ENCODE data around the gene RORC.
"Not testable (repeated sequence)": the region's sequence is repeated elsewhere in the genome, so short reads cannot be mapped to it uniquely, and the experiment has no call there.

RORC gene

GRCh38 chr1:151800830-151801229 lies 30.8 kb downstream of the RORC start:
- Histone ChIP-seq H3K27ac (ENCODE audit: low read depth, low read length) (no peak overlapping the region), H3K4me3 (ENCODE audit: low read depth in 1 of 2, low read length in 2 of 2) (no peak overlapping the region), H3K4me1 (ENCODE audit: control insufficient read depth in 1 of 2, insufficient read depth in 2 of 2, low read length in 2 of 2) (no peaks in the 10 kb centered on the region), H3K9ac (ENCODE audit: low read depth in 1 of 2, low read length in 2 of 2) (no peak overlapping the region), H3K36me3 (ENCODE audit: control insufficient read depth in 1 of 2, insufficient read depth in 2 of 2, low read length in 2 of 2) (no peaks in the 10 kb centered on the region), H3K9me3 (ENCODE audit: control insufficient read depth in 1 of 2, low read length in 2 of 2) (no peaks in the 10 kb centered on the region), H3K27me3 (ENCODE audit: control insufficient read depth in 1 of 2, insufficient read depth in 2 of 2, low read length in 2 of 2) (peaks cover 0 to 3% of the 10 kb centered on the region in 2 donors)

- H3K4me1 ChIP-seq (ENCODE audit: control insufficient read depth in 1 of 2, insufficient read depth in 2 of 2, low read length in 2 of 2), result no peaks in the 10 kb centered on the region
- H3K27me3 ChIP-seq (ENCODE audit: control insufficient read depth in 1 of 2, insufficient read depth in 2 of 2, low read length in 2 of 2), result peaks cover 0 to 3% of the 10 kb centered on the region in 2 donors
- H3K36me3 ChIP-seq (ENCODE audit: control insufficient read depth in 1 of 2, insufficient read depth in 2 of 2, low read length in 2 of 2), result no peaks in the 10 kb centered on the region
- no peak overlapping the region for H3K4me3 ChIP-seq (ENCODE audit: low read depth in 1 of 2, low read length in 2 of 2)
- H3K9me3 ChIP-seq (ENCODE audit: control insufficient read depth in 1 of 2, low read length in 2 of 2), result no peaks in the 10 kb centered on the region
- H3K9ac ChIP-seq (ENCODE audit: low read depth in 1 of 2, low read length in 2 of 2), result no peak overlapping the region
- no peak overlapping the region for H3K27ac ChIP-seq (ENCODE audit: low read depth, low read length)
These were observed 32.2 kb downstream of the RORC start for GRCh38 chr1:151799179-151800022.

DNA sequence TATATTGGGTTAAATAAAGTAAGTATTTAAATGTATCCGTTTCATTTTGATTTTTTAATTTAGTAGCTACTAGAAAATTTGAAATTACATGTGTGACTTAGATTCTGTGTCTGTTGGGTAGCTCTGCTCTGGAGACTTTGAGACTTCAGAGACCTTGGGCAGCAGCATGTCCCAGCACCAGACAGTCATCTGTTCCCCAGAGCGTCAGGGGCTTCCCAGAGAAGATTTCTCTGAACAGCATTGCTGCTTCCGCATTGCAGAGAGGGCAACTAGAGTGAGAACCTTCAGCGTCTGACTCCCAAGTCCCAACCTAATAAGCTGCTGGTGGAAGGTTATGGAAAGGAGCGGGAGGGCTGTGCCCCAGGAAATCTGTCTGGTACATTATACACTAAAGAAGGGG lies 33.0 kb downstream of the RORC start:
- Histone ChIP-seq H3K9ac (ENCODE audit: low read depth in 1 of 2, low read length in 2 of 2) (no peak overlapping the region), H3K9me3 (ENCODE audit: control insufficient read depth in 1 of 2, low read length in 2 of 2) (no peaks in the 10 kb centered on the region), H3K27me3 (ENCODE audit: control insufficient read depth in 1 of 2, insufficient read depth in 2 of 2, low read length in 2 of 2) (peaks cover 0 to 3% of the 10 kb centered on the region in 2 donors), H3K4me3 (ENCODE audit: low read depth in 1 of 2, low read length in 2 of 2) (no peak overlapping the region), H3K4me1 (ENCODE audit: control insufficient read depth in 1 of 2, insufficient read depth in 2 of 2, low read length in 2 of 2) (no peaks in the 10 kb centered on the region), H3K36me3 (ENCODE audit: control insufficient read depth in 1 of 2, insufficient read depth in 2 of 2, low read length in 2 of 2) (no peaks in the 10 kb centered on the region), H3K27ac (ENCODE audit: low read depth, low read length) (no peak overlapping the region)

DNA sequence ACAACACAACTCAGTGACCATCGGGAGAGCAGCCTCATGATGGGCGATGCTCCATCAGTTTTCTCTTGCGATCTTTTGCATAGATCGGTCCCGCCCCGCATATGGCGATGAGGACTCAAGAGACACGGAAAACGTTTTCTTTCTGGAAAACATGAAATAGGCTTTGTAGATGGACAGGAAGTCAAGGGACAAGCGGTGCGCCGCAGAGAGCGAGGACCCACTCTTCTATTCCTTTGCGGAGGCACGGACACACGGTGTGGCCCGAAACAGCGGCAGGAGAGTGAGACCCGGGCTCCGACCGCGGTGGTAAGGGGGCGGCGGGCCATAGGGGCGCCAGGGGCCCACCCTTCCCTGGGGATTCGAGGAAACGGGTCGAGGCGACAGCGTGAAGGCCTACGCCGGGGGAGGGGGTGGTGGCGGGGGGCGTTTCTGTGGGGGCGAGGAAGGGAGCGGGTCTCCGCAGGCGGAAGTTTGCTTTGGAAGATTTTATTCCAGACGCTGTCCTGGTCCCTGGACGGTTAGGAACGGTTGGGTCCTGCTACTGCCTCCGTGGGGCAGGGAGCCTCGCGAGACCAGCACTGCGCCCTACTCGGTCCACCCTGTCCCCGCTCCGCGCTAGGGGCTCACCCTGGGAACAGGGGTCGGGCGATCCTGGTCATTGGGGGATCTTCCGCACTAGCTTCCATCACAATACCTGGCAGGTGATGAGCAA lies 40.5 kb downstream of the RORC start:
- H3K4me3 ChIP-seq (ENCODE audit: low read depth in 1 of 2, low read length in 2 of 2), result peak overlapping the region; percentile 78 to 96
- no peaks in the 10 kb centered on the region for H3K36me3 ChIP-seq (ENCODE audit: control insufficient read depth in 1 of 2, insufficient read depth in 2 of 2, low read length in 2 of 2)
- peaks cover 4 to 10% of the 10 kb centered on the region in 2 donors for H3K4me1 ChIP-seq (ENCODE audit: control insufficient read depth in 1 of 2, insufficient read depth in 2 of 2, low read length in 2 of 2)
- H3K9me3 ChIP-seq (ENCODE audit: control insufficient read depth in 1 of 2, low read length in 2 of 2), result no peaks in the 10 kb centered on the region
- H3K9ac ChIP-seq (ENCODE audit: low read depth in 1 of 2, low read length in 2 of 2), result peak overlapping the region; percentile 53 to 73
- no peak overlapping the region for H3K27ac ChIP-seq (ENCODE audit: low read depth, low read length)
- no peaks in the 10 kb centered on the region for H3K27me3 ChIP-seq (ENCODE audit: control insufficient read depth in 1 of 2, insufficient read depth in 2 of 2, low read length in 2 of 2)

- Histone ChIP-seq H3K9me3 (ENCODE audit: control insufficient read depth in 1 of 2, low read length in 2 of 2) (no peaks in the 10 kb centered on the region), H3K27ac (ENCODE audit: low read depth, low read length) (no peak within 1 kb of the TSS), H3K4me1 (ENCODE audit: control insufficient read depth in 1 of 2, insufficient read depth in 2 of 2, low read length in 2 of 2) (peaks cover 4 to 10% of the 10 kb centered on the region in 2 donors), H3K9ac (ENCODE audit: low read depth in 1 of 2, low read length in 2 of 2) (peak within 1 kb of the TSS; percentile 53 to 73), H3K36me3 (ENCODE audit: control insufficient read depth in 1 of 2, insufficient read depth in 2 of 2, low read length in 2 of 2) (no peaks in the 10 kb centered on the region), H3K27me3 (ENCODE audit: control insufficient read depth in 1 of 2, insufficient read depth in 2 of 2, low read length in 2 of 2) (no peaks in the 10 kb centered on the region), H3K4me3 (ENCODE audit: low read depth in 1 of 2, low read length in 2 of 2) (peak within 1 kb of the TSS; percentile 78 to 96)
These were observed 41.3 kb downstream of the RORC start, which contains the start of gene TDRKH for GRCh38 chr1:151790071-151790939. Gene TDRKH, minus strand, starts transcription at chr1:151790500. Its CDS starts 7,478 bp downstream, at chr1:151783022.

DNA sequence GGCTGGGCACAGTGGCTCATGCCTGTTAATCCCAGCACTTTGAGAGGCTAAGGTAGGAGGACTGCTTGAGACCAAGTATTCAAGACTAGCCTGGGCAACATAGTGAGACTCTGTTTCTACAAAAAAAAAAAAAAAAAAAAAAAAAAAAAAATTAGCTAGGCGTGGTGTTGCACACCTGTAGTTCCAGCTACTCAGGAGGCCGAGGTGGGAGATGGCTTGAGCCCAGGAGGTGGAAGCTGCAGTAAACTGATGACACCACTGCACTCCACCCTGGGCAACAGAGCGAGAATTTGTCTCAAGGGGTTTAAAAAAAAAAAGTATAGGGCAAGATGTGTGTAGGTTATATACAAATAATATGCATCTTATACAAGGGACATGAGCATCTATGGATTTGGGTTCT lies 43.9 kb downstream of the RORC start:
- no peaks in the 10 kb centered on the region for H3K36me3 ChIP-seq (ENCODE audit: control insufficient read depth in 1 of 2, insufficient read depth in 2 of 2, low read length in 2 of 2)
- H3K9ac ChIP-seq (ENCODE audit: low read depth in 1 of 2, low read length in 2 of 2), result no peak overlapping the region
- no peaks in the 10 kb centered on the region for H3K9me3 ChIP-seq (ENCODE audit: control insufficient read depth in 1 of 2, low read length in 2 of 2)
- H3K4me1 ChIP-seq (ENCODE audit: control insufficient read depth in 1 of 2, insufficient read depth in 2 of 2, low read length in 2 of 2), result peaks cover 4 to 10% of the 10 kb centered on the region in 2 donors
- no peak overlapping the region for H3K27ac ChIP-seq (ENCODE audit: low read depth, low read length)
- H3K27me3 ChIP-seq (ENCODE audit: control insufficient read depth in 1 of 2, insufficient read depth in 2 of 2, low read length in 2 of 2), result no peaks in the 10 kb centered on the region
- H3K4me3 ChIP-seq (ENCODE audit: low read depth in 1 of 2, low read length in 2 of 2), result no peak overlapping the region

- no peak overlapping the region for H3K9ac ChIP-seq (ENCODE audit: low read depth in 1 of 2, low read length in 2 of 2)
- no peak overlapping the region for H3K27ac ChIP-seq (ENCODE audit: low read depth, low read length)
- H3K27me3 ChIP-seq (ENCODE audit: control insufficient read depth in 1 of 2, insufficient read depth in 2 of 2, low read length in 2 of 2), result no peaks in the 10 kb centered on the region
- H3K36me3 ChIP-seq (ENCODE audit: control insufficient read depth in 1 of 2, insufficient read depth in 2 of 2, low read length in 2 of 2), result peaks cover 0 to 5% of the 10 kb centered on the region in 2 donors
- no peak overlapping the region for H3K4me3 ChIP-seq (ENCODE audit: low read depth in 1 of 2, low read length in 2 of 2)
- H3K9me3 ChIP-seq (ENCODE audit: control insufficient read depth in 1 of 2, low read length in 2 of 2), result no peaks in the 10 kb centered on the region
- H3K4me1 ChIP-seq (ENCODE audit: control insufficient read depth in 1 of 2, insufficient read depth in 2 of 2, low read length in 2 of 2), result no peaks in the 10 kb centered on the region
These were observed 47.8 kb downstream of the RORC start for GRCh38 chr1:151783796-151784195.

GRCh38 chr1:151782741-151783140 lies 48.9 kb downstream of the RORC start:
- no peaks in the 10 kb centered on the region for H3K27me3 ChIP-seq (ENCODE audit: control insufficient read depth in 1 of 2, insufficient read depth in 2 of 2, low read length in 2 of 2)
- no peak overlapping the region for H3K27ac ChIP-seq (ENCODE audit: low read depth, low read length)
- peaks cover 4 to 9% of the 10 kb centered on the region in 2 donors for H3K36me3 ChIP-seq (ENCODE audit: control insufficient read depth in 1 of 2, insufficient read depth in 2 of 2, low read length in 2 of 2)
- no peak overlapping the region for H3K9ac ChIP-seq (ENCODE audit: low read depth in 1 of 2, low read length in 2 of 2)
- no peaks in the 10 kb centered on the region for H3K9me3 ChIP-seq (ENCODE audit: control insufficient read depth in 1 of 2, low read length in 2 of 2)
- no peak overlapping the region for H3K4me3 ChIP-seq (ENCODE audit: low read depth in 1 of 2, low read length in 2 of 2)
- H3K4me1 ChIP-seq (ENCODE audit: control insufficient read depth in 1 of 2, insufficient read depth in 2 of 2, low read length in 2 of 2), result no peaks in the 10 kb centered on the region

DNA sequence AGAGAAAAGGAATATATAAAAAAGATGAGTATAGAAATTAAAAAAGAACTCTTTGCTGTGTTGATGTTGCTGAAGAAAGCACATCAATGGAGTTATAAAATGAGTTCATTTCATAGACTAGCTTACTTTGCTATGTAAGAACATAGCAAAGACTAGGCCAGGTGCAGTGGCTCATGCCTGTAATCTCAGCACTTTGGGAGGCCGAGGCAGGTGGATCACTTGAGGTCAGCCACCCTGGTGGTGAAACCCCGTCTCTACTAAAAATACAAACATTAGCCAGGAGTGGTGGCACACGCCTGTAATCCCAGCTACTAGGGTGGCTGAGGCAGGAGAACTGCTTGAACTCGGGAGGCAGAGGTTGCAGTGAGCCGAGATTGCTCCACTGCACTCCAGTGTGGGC lies 49.6 kb downstream of the RORC start:
- H3K27me3 ChIP-seq (ENCODE audit: control insufficient read depth in 1 of 2, insufficient read depth in 2 of 2, low read length in 2 of 2); H3K4me1 ChIP-seq (ENCODE audit: control insufficient read depth in 1 of 2, insufficient read depth in 2 of 2, low read length in 2 of 2); H3K4me3 ChIP-seq (ENCODE audit: low read depth in 1 of 2, low read length in 2 of 2); H3K36me3 ChIP-seq (ENCODE audit: control insufficient read depth in 1 of 2, insufficient read depth in 2 of 2, low read length in 2 of 2); H3K9ac ChIP-seq (ENCODE audit: low read depth in 1 of 2, low read length in 2 of 2); H3K9me3 ChIP-seq (ENCODE audit: control insufficient read depth in 1 of 2, low read length in 2 of 2); H3K27ac ChIP-seq (ENCODE audit: low read depth, low read length): not testable (repeated sequence)

Data from duodenal mucosa (tissue), 2 donors.